ENCODE measurements around the gene TMED4. TPM values are rescaled to one million over a fixed set of nuclear protein-coding genes. Genes with fewer than 3 reads are reported as not detected.
A peak's percentile ranks its signal among the peaks of the same experiment; 100 is the strongest.

The TMED4 gene
- polyA plus RNA-seq, 3 donors, result 45.7 to 76.7 (median 49.0) TPM

DNA sequence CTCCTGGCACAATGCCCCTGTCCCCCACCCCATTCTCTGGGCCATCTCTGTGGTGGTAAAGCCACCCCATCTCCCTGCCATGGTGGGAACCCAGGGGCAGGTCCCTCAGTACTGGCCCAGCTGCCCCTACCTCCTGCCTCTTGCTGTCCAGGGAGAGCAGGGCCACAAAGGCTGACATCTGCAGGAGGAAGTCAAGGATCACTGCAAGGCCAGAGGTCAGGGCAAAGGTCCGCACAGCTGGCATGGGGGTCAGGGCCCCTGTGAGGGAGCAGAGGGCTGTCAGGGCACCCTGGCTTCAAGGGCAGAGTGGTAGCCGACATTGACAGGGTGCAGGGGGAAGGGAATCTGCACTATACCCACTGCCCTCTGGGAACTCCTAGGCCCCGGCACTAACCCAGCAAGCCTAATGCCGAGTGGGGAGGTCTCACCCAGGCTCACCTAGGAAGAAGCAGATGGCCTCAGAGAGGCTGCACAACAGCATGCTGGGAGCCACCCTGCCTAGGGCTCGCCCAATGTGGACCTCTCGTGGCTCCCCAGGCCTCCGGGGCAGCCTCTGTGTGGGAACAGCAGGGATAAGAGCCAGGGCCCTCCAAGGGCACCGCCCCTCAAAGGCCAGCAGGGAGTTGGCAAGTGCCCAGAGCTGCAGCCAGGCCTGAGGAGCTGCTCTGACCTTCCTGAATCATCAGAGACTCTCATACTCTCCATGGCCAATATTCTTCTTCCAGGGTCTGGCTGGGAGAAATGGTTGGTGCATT lies 48.6 kb downstream of the TMED4 start:
- TF ChIP-seq, protein P1, sequence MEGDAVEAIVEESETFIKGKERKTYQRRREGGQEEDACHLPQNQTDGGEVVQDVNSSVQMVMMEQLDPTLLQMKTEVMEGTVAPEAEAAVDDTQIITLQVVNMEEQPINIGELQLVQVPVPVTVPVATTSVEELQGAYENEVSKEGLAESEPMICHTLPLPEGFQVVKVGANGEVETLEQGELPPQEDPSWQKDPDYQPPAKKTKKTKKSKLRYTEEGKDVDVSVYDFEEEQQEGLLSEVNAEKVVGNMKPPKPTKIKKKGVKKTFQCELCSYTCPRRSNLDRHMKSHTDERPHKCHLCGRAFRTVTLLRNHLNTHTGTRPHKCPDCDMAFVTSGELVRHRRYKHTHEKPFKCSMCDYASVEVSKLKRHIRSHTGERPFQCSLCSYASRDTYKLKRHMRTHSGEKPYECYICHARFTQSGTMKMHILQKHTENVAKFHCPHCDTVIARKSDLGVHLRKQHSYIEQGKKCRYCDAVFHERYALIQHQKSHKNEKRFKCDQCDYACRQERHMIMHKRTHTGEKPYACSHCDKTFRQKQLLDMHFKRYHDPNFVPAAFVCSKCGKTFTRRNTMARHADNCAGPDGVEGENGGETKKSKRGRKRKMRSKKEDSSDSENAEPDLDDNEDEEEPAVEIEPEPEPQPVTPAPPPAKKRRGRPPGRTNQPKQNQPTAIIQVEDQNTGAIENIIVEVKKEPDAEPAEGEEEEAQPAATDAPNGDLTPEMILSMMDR (IDR thresholded peaks at IDR 0.05), result no peak
- no peak overlapping the region for H3K9ac ChIP-seq (ENCODE audit: insufficient read depth, low read length, poor library complexity, severe bottlenecking)
- 94% methylated on average over 7 of the region's 8 CpGs for WGBS (ENCODE audit: insufficient coverage)
- no peaks in the 10 kb centered on the region for H4K20me1 ChIP-seq (ENCODE audit: insufficient read depth, low read length)
- H3K4me2 ChIP-seq (replicated peaks; ENCODE audit: extremely low read depth, low read length, poor library complexity, severe bottlenecking), result no peak overlapping the region
- no peak overlapping the region for H3K27ac ChIP-seq (ENCODE audit: low read depth in 1 of 2, low read length in 2 of 2)
- H3K4me1 Mint-ChIP-seq, result no peaks in the 10 kb centered on the region
- no peak overlapping the region for H3K4me3 Mint-ChIP-seq
- intact Hi-C loops (cut with micrococcal nuclease), result no loop called here
- no peaks in the 10 kb centered on the region for H3K36me3 Mint-ChIP-seq
- no peak overlapping the region for H3K4me3 ChIP-seq (replicated peaks in 1 of 3; ENCODE audit: low read depth in 2 of 3, low read length in 3 of 3)
- peaks cover 0 to 4% (median 0%) of the 10 kb centered on the region in 7 donors for H3K9me3 Mint-ChIP-seq
- no peak overlapping the region for H3K27ac Mint-ChIP-seq
- no peaks in the 10 kb centered on the region for H3K36me3 ChIP-seq (replicated peaks in 1 of 2; ENCODE audit: control insufficient read depth in 1 of 2, insufficient read depth in 2 of 2, low read length in 2 of 2)
- DNase-seq, result no peak
- no peak overlapping the region for H2AFZ ChIP-seq (ENCODE audit: insufficient read depth, low read depth, low read length, poor library complexity, severe bottlenecking)
- no peaks in the 10 kb centered on the region for H3K4me1 ChIP-seq (ENCODE audit: control insufficient read depth in 1 of 2, insufficient read depth in 2 of 2, low read length in 2 of 2)
- peaks cover 2 to 6% (median 5%) of the 10 kb centered on the region in 3 donors for H3K27me3 Mint-ChIP-seq (ENCODE audit: low read depth in 3 of 3)
- no peaks in the 10 kb centered on the region for H3K79me2 ChIP-seq (ENCODE audit: insufficient read depth, low read length)
- H3K9me3 ChIP-seq (replicated peaks in 1 of 2; ENCODE audit: control insufficient read depth in 1 of 2, insufficient read depth in 1 of 2, low read length in 2 of 2), result no peaks in the 10 kb centered on the region
- no peaks in the 10 kb centered on the region for H3K27me3 ChIP-seq (ENCODE audit: control insufficient read depth in 2 of 2, insufficient read depth in 2 of 2, low read length in 2 of 2)

GRCh38 chr7:44531421-44532380 lies 50.3 kb downstream of the TMED4 start:
- TF ChIP-seq, protein P1 (IDR thresholded peaks at IDR 0.05), result no peak
- H3K4me1 Mint-ChIP-seq, result no peaks in the 10 kb centered on the region
- no peak for DNase-seq
- peak overlapping the region in 1 of 7 donors; percentile 37 for H3K27ac Mint-ChIP-seq
- no peaks in the 10 kb centered on the region for H4K20me1 ChIP-seq (ENCODE audit: insufficient read depth, low read length)
- no peak overlapping the region for H3K9ac ChIP-seq (ENCODE audit: insufficient read depth, low read length, poor library complexity, severe bottlenecking)
- no peaks in the 10 kb centered on the region for H3K27me3 ChIP-seq (ENCODE audit: control insufficient read depth in 2 of 2, insufficient read depth in 2 of 2, low read length in 2 of 2)
- no peaks in the 10 kb centered on the region for H3K36me3 ChIP-seq (replicated peaks in 1 of 2; ENCODE audit: control insufficient read depth in 1 of 2, insufficient read depth in 2 of 2, low read length in 2 of 2)
- peaks cover 4 to 6% (median 5%) of the 10 kb centered on the region in 3 donors for H3K27me3 Mint-ChIP-seq (ENCODE audit: low read depth in 3 of 3)
- no peak overlapping the region for H3K27ac ChIP-seq (ENCODE audit: low read depth in 1 of 2, low read length in 2 of 2)
- H3K9me3 Mint-ChIP-seq, result peaks cover 3 to 17% (median 10%) of the 10 kb centered on the region in 7 donors
- no peak overlapping the region for H2AFZ ChIP-seq (ENCODE audit: insufficient read depth, low read depth, low read length, poor library complexity, severe bottlenecking)
- H3K4me2 ChIP-seq (replicated peaks; ENCODE audit: extremely low read depth, low read length, poor library complexity, severe bottlenecking), result no peak overlapping the region
- no peaks in the 10 kb centered on the region for H3K79me2 ChIP-seq (ENCODE audit: insufficient read depth, low read length)
- no peaks in the 10 kb centered on the region for H3K36me3 Mint-ChIP-seq
- no peaks in the 10 kb centered on the region for H3K4me1 ChIP-seq (ENCODE audit: control insufficient read depth in 1 of 2, insufficient read depth in 2 of 2, low read length in 2 of 2)
- no peak overlapping the region for H3K4me3 Mint-ChIP-seq
- no peak overlapping the region for H3K4me3 ChIP-seq (replicated peaks in 1 of 3; ENCODE audit: low read depth in 2 of 3, low read length in 3 of 3)
- WGBS (ENCODE audit: insufficient coverage), result 92% methylated on average over 14 of the region's 17 CpGs
- peaks cover 5 to 13% of the 10 kb centered on the region in 2 donors for H3K9me3 ChIP-seq (replicated peaks in 1 of 2; ENCODE audit: control insufficient read depth in 1 of 2, insufficient read depth in 1 of 2, low read length in 2 of 2)
- intact Hi-C loops (cut with micrococcal nuclease), result no loop called here

Data from CD14-positive monocyte (primary cell).